H9 (cell line): ENCODE measurements around the gene UBE2G1. TPM values are rescaled to one million over a fixed set of nuclear protein-coding genes. Genes with fewer than 3 reads are reported as not detected.
"Not testable (repeated sequence)": the region's sequence is repeated elsewhere in the genome, so short reads cannot be mapped to it uniquely, and the experiment has no call there.

ENCODE experiments used
- DNase-seq: peaks from one replicate; pipeline ENCODE4 v3.0.0-alpha.2; 2017
- H2AFZ ChIP-seq: one replicate; pipeline ENCODE4 v1.6.1; 2013; ENCODE audit warnings: mild to moderate bottlenecking, low read length, control low read depth, moderate library complexity
- H2AK5ac ChIP-seq: 2 replicates; pipeline ENCODE4 v1.6.1; 2013; ENCODE audit warnings: low read length, control low read depth, mixed read lengths; ENCODE audit not compliant: insufficient read length
- H2BK120ac ChIP-seq: one replicate; pipeline ENCODE4 v1.6.1; 2013; ENCODE audit warnings: low read depth, mild to moderate bottlenecking, low read length, control low read depth, inconsistent platforms; ENCODE audit not compliant: poor library complexity, severe bottlenecking
- H2BK12ac ChIP-seq: 2 replicates; pipeline ENCODE4 v1.6.1; 2013; ENCODE audit warnings: low read length, control low read depth, mixed read lengths, low read depth; ENCODE audit not compliant: insufficient read length
- H2BK15ac ChIP-seq: 2 replicates; pipeline ENCODE4 v1.6.1; 2013; ENCODE audit warnings: low read depth, low read length, control low read depth
- H2BK20ac ChIP-seq: one replicate; pipeline ENCODE4 v1.6.1; 2013; ENCODE audit warnings: low read depth, mild to moderate bottlenecking, low read length, control low read depth, inconsistent platforms; ENCODE audit not compliant: poor library complexity, severe bottlenecking
- H2BK5ac ChIP-seq: 2 replicates; pipeline ENCODE4 v1.6.1; 2013; ENCODE audit warnings: low read length, control low read depth, mixed read lengths; ENCODE audit not compliant: insufficient read length
- H3K14ac ChIP-seq: 2 replicates; pipeline ENCODE4 v1.6.1; 2013; ENCODE audit warnings: low read length, control low read depth; ENCODE audit not compliant: insufficient read depth
- H3K18ac ChIP-seq: 2 replicates; pipeline ENCODE4 v1.6.1; 2013; ENCODE audit warnings: low read depth, mild to moderate bottlenecking, mixed read lengths, low read length, control low read depth; ENCODE audit not compliant: insufficient read length
- H3K23ac ChIP-seq: 2 replicates; pipeline ENCODE4 v1.6.1; 2013; ENCODE audit warnings: low read length, control low read depth, mixed read lengths, low read depth; ENCODE audit not compliant: insufficient read length
- H3K23me2 ChIP-seq: 2 replicates; pipeline ENCODE4 v1.6.1; 2013; ENCODE audit warnings: low read depth, mild to moderate bottlenecking, mixed read lengths, low read length, control low read depth; ENCODE audit not compliant: insufficient read length, poor library complexity, severe bottlenecking
- H3K27ac ChIP-seq: 2 replicates; pipeline ENCODE4 v1.5.1; 2013; ENCODE audit warnings: low read length, control low read depth, mixed read lengths, low read depth; ENCODE audit not compliant: insufficient read length
- H3K27me3 ChIP-seq: 2 replicates; pipeline ENCODE4 v1.6.1; 2013; ENCODE audit warnings: low read length, control low read depth, inconsistent platforms; ENCODE audit not compliant: insufficient read depth
- H3K4ac ChIP-seq: 2 replicates; pipeline ENCODE4 v1.6.1; 2013; ENCODE audit warnings: low read depth, mild to moderate bottlenecking, control low read depth, inconsistent platforms, low read length, moderate library complexity
- H3K4me1 ChIP-seq: 2 replicates; pipeline ENCODE4 v1.6.1; 2013; ENCODE audit warnings: low read length, control low read depth, inconsistent platforms; ENCODE audit not compliant: insufficient read depth
- H3K4me2 ChIP-seq: 2 replicates; pipeline ENCODE4 v1.6.1; 2013; ENCODE audit warnings: low read length, control low read depth, mixed read lengths; ENCODE audit not compliant: insufficient read length, insufficient read depth
- H3K56ac ChIP-seq: 2 replicates; pipeline ENCODE4 v1.6.1; 2013; ENCODE audit warnings: low read depth, mild to moderate bottlenecking, mixed read lengths, low read length, control low read depth; ENCODE audit not compliant: insufficient read length
- H3K79me1 ChIP-seq: 2 replicates; pipeline ENCODE4 v1.6.1; 2013; ENCODE audit warnings: low read depth, mild to moderate bottlenecking, moderate library complexity, low read length, control low read depth, inconsistent platforms; ENCODE audit not compliant: insufficient read depth, poor library complexity, severe bottlenecking
- H3K79me2 ChIP-seq: 2 replicates; pipeline ENCODE4 v1.6.1; 2013; ENCODE audit warnings: low read length, control low read depth, inconsistent platforms; ENCODE audit not compliant: insufficient read depth
- H3K9ac ChIP-seq: 2 replicates; pipeline ENCODE4 v1.6.1; 2013; ENCODE audit warnings: low read length, control low read depth, mixed read lengths; ENCODE audit not compliant: insufficient read length; ENCODE audit errors: extremely low read depth
- H3K9me3 ChIP-seq: one replicate; pipeline ENCODE4 v1.6.1; 2013; ENCODE audit warnings: low read depth, low read length, inconsistent platforms; ENCODE audit not compliant: control insufficient read depth
- H3T11ph ChIP-seq: one replicate; pipeline ENCODE4 v1.6.1; 2013; ENCODE audit warnings: mild to moderate bottlenecking, low read length, control low read depth, inconsistent platforms
- H4K20me1 ChIP-seq: one replicate; pipeline ENCODE4 v1.6.1; 2013; ENCODE audit not compliant: control insufficient read depth, insufficient read length, insufficient read depth
- H4K5ac ChIP-seq: 2 replicates; pipeline ENCODE4 v1.6.1; 2013; ENCODE audit warnings: low read depth, mild to moderate bottlenecking, mixed read lengths, low read length, control low read depth; ENCODE audit not compliant: insufficient read length
- H4K8ac ChIP-seq: replicated peaks from 2 replicates; pipeline ENCODE4 v1.6.1; 2013; ENCODE audit warnings: low read length, control low read depth, mixed read lengths, low read depth; ENCODE audit not compliant: insufficient read length
- H4K91ac ChIP-seq: 2 replicates; pipeline ENCODE4 v1.6.1; 2013; ENCODE audit warnings: low read depth, mild to moderate bottlenecking, moderate library complexity, mixed read lengths, low read length, control low read depth; ENCODE audit not compliant: insufficient read length
- H3K27ac Mint-ChIP-seq, 3 experiments: 2 replicates in 2 of 3; 3 replicates in 1 of 3; pipeline ENCODE4 v1.8.0; 2020 to 2021; ENCODE audit warnings: mixed read lengths in 3 of 3, mild to moderate bottlenecking in 1 of 3, moderate library complexity in 1 of 3
- H3K27me3 Mint-ChIP-seq: 2 replicates; pipeline ENCODE4 v1.8.0; 2021; ENCODE audit warnings: low read depth, mild to moderate bottlenecking, moderate library complexity, mixed read lengths
- H3K36me3 Mint-ChIP-seq, 3 experiments: 2 replicates in 2 of 3; 3 replicates in 1 of 3; pipeline ENCODE4 v1.8.0; 2020 to 2021; ENCODE audit warnings: low read depth in 3 of 3, mixed read lengths in 3 of 3; ENCODE audit not compliant: insufficient read depth in 1 of 3
- H3K4me1 Mint-ChIP-seq, 2 experiments: 2 replicates each; pipeline ENCODE4 v1.8.0; 2020; ENCODE audit warnings: mixed read lengths in 2 of 2
- H3K4me3 Mint-ChIP-seq, 2 experiments: 2 replicates in 1 of 2; 3 replicates in 1 of 2; pipeline ENCODE4 v1.8.0; 2020 to 2021; ENCODE audit warnings: mild to moderate bottlenecking in 2 of 2, mixed read lengths in 2 of 2, moderate library complexity in 1 of 2
- H3K9me3 Mint-ChIP-seq, 2 experiments: 2 replicates in 1 of 2; 3 replicates in 1 of 2; pipeline ENCODE4 v1.8.0; 2020; ENCODE audit warnings: mild to moderate bottlenecking in 2 of 2, mixed read lengths in 2 of 2, moderate library complexity in 1 of 2
- whole genome bisulfite sequencing: extraction: QIAGEN DNeasy Blood & Tissue Kit; methylation state at CpG from one replicate; pipeline ENCODE4 v1.1.7; 2013; ENCODE audit warnings: missing lambda C conversion rate, low lambda C conversion rate, mixed read lengths; ENCODE audit not compliant: insufficient read length; ENCODE audit errors: extremely low coverage; 5-methylcytosine and 5-hydroxymethylcytosine counted together
- total RNA-seq: library from RNA; stranded (reverse); gene quantifications from 2 replicates; pipeline ENCODE4 v1.2.1, GENCODE V29; 2021
- TF ChIP-seq, protein P1 (sequence below): fragments of 200-600 bp; sonication (generic); conservative IDR thresholded peaks from 3 replicates; pipeline ENCODE4 v1.8.0; 2021; ENCODE audit warnings: antibody characterized with exemption, mild to moderate bottlenecking

UBE2G1 gene
- total RNA-seq, 1 experiment from 2014 or later: 188 TPM

GRCh38 chr17:4256952-4257351 lies 109.5 kb downstream of the UBE2G1 start:
- no peak overlapping the region for H2BK20ac ChIP-seq
- H2BK12ac ChIP-seq: no peak overlapping the region
- no peak overlapping the region for H2BK5ac ChIP-seq
- TF ChIP-seq, protein P1, sequence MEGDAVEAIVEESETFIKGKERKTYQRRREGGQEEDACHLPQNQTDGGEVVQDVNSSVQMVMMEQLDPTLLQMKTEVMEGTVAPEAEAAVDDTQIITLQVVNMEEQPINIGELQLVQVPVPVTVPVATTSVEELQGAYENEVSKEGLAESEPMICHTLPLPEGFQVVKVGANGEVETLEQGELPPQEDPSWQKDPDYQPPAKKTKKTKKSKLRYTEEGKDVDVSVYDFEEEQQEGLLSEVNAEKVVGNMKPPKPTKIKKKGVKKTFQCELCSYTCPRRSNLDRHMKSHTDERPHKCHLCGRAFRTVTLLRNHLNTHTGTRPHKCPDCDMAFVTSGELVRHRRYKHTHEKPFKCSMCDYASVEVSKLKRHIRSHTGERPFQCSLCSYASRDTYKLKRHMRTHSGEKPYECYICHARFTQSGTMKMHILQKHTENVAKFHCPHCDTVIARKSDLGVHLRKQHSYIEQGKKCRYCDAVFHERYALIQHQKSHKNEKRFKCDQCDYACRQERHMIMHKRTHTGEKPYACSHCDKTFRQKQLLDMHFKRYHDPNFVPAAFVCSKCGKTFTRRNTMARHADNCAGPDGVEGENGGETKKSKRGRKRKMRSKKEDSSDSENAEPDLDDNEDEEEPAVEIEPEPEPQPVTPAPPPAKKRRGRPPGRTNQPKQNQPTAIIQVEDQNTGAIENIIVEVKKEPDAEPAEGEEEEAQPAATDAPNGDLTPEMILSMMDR: no peak
- H3K23ac ChIP-seq: no peak overlapping the region
- H3K9ac ChIP-seq: no peak overlapping the region
- no peaks in the 10 kb centered on the region for H4K20me1 ChIP-seq
- WGBS: no CpG with 5 or more reads among the region's 2 CpGs
- H2BK15ac ChIP-seq: no peak overlapping the region
- no peaks in the 10 kb centered on the region for H3K27me3 ChIP-seq
- H3K14ac ChIP-seq: no peak overlapping the region
- no peaks in the 10 kb centered on the region for H3K27me3 Mint-ChIP-seq
- H3K9me3 Mint-ChIP-seq: peaks cover 9 to 16% of the 10 kb centered on the region in 2 experiments
- H3K23me2 ChIP-seq: no peaks in the 10 kb centered on the region
- H2AFZ ChIP-seq: no peak overlapping the region
- H3K18ac ChIP-seq: no peak overlapping the region
- H2AK5ac ChIP-seq: no peak overlapping the region
- DNase-seq: no peak
- H4K91ac ChIP-seq: no peak overlapping the region
- H3K4me2 ChIP-seq: no peak overlapping the region
- no peaks in the 10 kb centered on the region for H3K9me3 ChIP-seq
- no peak overlapping the region for H2BK120ac ChIP-seq
- H3K27ac ChIP-seq: no peak overlapping the region
- H3K4me1 Mint-ChIP-seq: peaks cover 7% of the 10 kb centered on the region in 2 experiments
- no peak overlapping the region for H4K8ac ChIP-seq
- H3T11ph ChIP-seq: no peak overlapping the region
- no peak overlapping the region for H3K56ac ChIP-seq
- H3K79me1 ChIP-seq: no peaks in the 10 kb centered on the region
- no peak overlapping the region for H3K4ac ChIP-seq
- H3K4me1 ChIP-seq: no peaks in the 10 kb centered on the region
- no peak overlapping the region for H4K5ac ChIP-seq
- H3K79me2 ChIP-seq: peaks cover 23% of the 10 kb centered on the region; the same call in 1 of the 2 replicates
- H3K4me3 Mint-ChIP-seq: no peak overlapping the region
- peaks cover 24 to 33% (median 32%) of the 10 kb centered on the region in 3 experiments for H3K36me3 Mint-ChIP-seq
- H3K27ac Mint-ChIP-seq: peak overlapping the region in 2 of 3 experiments; percentile 1 to 16; a peak in 2 of 7 replicates

- H3K23me2 ChIP-seq, H2BK15ac ChIP-seq, H4K91ac ChIP-seq, H3K56ac ChIP-seq, H3K4me3 Mint-ChIP-seq, H4K8ac ChIP-seq, H3K9ac ChIP-seq, H2BK120ac ChIP-seq, H3K27ac Mint-ChIP-seq, H3K79me1 ChIP-seq, H3K9me3 ChIP-seq, H3K4me1 ChIP-seq, H2AFZ ChIP-seq, H3T11ph ChIP-seq, H3K4me1 Mint-ChIP-seq, H3K27me3 Mint-ChIP-seq, H2AK5ac ChIP-seq, H2BK20ac ChIP-seq, H3K4me2 ChIP-seq, H3K23ac ChIP-seq, H3K4ac ChIP-seq, H3K14ac ChIP-seq, H3K27ac ChIP-seq, H3K18ac ChIP-seq, DNase-seq, H2BK5ac ChIP-seq, H2BK12ac ChIP-seq, H3K27me3 ChIP-seq, H4K5ac ChIP-seq, H4K20me1 ChIP-seq: not testable (repeated sequence)
- no CpG with 5 or more reads among the region's 6 CpGs for WGBS
- peaks cover 19 to 23% (median 19%) of the 10 kb centered on the region in 3 experiments for H3K36me3 Mint-ChIP-seq
- H3K79me2 ChIP-seq: peaks cover 22% of the 10 kb centered on the region; the same call in 1 of the 2 replicates
- peaks cover 9 to 12% of the 10 kb centered on the region in 2 experiments for H3K9me3 Mint-ChIP-seq
Measured at GRCh38 chr17:4255271-4255670, 111.2 kb downstream of the UBE2G1 start.
